PFSK-1 (cell line): ENCODE results near the gene PAFAH2.

Source experiments
- FOXP2 ChIP-seq: optimal IDR thresholded peaks from 2 replicates; pipeline ENCODE3; 2011; ENCODE audit warnings: borderline replicate concordance, control low read depth, inconsistent platforms; ENCODE audit not compliant: insufficient read depth; ENCODE audit errors: extremely low read length, extremely low read depth
- POLR2AphosphoS5 ChIP-seq: IDR thresholded peaks from 2 replicates; pipeline ENCODE4 v1.6.1; 2012; ENCODE audit warnings: low read depth, mild to moderate bottlenecking, control low read depth, low read length, moderate library complexity
- SIN3A ChIP-seq: IDR thresholded peaks from 2 replicates; pipeline ENCODE4 v1.6.1; 2012; ENCODE audit warnings: mild to moderate bottlenecking, low read length, moderate library complexity, borderline replicate concordance; ENCODE audit not compliant: insufficient read depth
- TAF1 ChIP-seq: IDR thresholded peaks from 2 replicates; pipeline ENCODE4 v1.6.1; 2012; ENCODE audit warnings: low read length, control low read depth, borderline replicate concordance; ENCODE audit not compliant: insufficient read depth
- TF ChIP-seq, protein P1 (sequence below), 2 experiments: IDR thresholded peaks; 2 replicates each; pipeline versions ENCODE4 v1.6.1 to v1.8.0; 2011 to 2012; ENCODE audit warnings: low read depth in 2 of 2, low read length in 2 of 2, control low read depth in 1 of 2, inconsistent platforms in 1 of 2, mild to moderate bottlenecking in 1 of 2, moderate library complexity in 1 of 2; ENCODE audit not compliant: insufficient read depth in 1 of 2

PAFAH2 gene

DNA sequence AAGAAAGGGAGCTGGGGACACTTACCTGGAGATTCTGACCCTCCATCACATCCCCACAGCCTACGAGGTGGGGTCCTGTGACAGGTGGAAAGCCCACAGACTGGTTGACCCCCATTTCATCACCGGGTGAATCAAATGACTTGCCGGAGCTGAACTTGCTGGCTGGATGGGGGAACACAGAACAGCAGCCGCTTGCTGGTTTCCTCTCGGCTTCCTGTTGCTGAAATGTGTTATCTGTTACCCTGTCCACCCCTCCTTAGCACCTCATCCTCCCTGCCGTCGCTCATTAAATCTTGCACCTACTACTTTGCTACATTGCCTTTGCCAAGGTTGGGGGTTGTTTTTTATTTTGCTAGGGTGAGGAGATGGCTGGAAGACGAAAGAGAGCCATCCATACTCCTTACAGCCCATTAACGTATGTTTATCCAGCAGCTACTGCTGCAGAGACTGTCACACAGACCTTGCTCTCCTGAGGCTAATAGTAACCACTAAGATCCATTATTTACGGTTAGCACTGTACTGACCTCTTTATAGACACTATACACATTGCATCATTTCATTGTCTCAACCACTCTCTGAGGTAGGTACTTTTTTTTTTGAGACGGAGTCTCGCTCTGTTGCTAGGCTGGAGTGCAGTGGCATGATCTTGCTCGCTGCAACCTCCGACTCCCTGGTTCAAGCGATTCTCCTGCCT, 7.0 kb downstream of the PAFAH2 start:
- TF ChIP-seq, protein P1, sequence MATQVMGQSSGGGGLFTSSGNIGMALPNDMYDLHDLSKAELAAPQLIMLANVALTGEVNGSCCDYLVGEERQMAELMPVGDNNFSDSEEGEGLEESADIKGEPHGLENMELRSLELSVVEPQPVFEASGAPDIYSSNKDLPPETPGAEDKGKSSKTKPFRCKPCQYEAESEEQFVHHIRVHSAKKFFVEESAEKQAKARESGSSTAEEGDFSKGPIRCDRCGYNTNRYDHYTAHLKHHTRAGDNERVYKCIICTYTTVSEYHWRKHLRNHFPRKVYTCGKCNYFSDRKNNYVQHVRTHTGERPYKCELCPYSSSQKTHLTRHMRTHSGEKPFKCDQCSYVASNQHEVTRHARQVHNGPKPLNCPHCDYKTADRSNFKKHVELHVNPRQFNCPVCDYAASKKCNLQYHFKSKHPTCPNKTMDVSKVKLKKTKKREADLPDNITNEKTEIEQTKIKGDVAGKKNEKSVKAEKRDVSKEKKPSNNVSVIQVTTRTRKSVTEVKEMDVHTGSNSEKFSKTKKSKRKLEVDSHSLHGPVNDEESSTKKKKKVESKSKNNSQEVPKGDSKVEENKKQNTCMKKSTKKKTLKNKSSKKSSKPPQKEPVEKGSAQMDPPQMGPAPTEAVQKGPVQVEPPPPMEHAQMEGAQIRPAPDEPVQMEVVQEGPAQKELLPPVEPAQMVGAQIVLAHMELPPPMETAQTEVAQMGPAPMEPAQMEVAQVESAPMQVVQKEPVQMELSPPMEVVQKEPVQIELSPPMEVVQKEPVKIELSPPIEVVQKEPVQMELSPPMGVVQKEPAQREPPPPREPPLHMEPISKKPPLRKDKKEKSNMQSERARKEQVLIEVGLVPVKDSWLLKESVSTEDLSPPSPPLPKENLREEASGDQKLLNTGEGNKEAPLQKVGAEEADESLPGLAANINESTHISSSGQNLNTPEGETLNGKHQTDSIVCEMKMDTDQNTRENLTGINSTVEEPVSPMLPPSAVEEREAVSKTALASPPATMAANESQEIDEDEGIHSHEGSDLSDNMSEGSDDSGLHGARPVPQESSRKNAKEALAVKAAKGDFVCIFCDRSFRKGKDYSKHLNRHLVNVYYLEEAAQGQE (IDR thresholded peaks at IDR 0.05; ENCODE audit: insufficient read depth in 1 of 2, low read depth in 2 of 2, low read length in 2 of 2) = no peak
- TF ChIP-seq TAF1 (no peak), SIN3A (no peak)

DNA sequence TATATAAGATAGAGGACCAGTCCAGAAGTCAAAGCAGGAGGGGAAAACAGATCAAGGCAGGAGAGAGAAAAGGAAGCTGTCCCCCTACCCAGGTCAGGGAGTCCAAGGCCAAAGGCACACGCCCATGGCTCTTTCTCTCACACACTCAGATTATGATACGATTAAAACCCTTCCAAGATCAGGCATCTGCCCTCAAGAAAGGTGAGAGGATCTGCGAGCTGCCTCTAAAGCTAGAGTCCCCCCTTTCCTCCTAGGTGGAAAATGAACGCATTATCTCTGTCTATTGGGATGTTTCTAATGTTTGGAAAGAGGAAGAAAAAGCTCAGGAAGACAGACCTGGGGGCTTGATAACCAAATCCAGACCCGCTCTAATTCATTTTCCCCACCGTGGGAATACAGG, 7.6 kb downstream of the PAFAH2 start:
- no peak for TF ChIP-seq POLR2AphosphoS5
- TF ChIP-seq, protein P1 (IDR thresholded peaks at IDR 0.05; ENCODE audit: insufficient read depth in 1 of 2, low read depth in 2 of 2, low read length in 2 of 2) = no peak
- TF ChIP-seq FOXP2 = no peak
- TF ChIP-seq SIN3A = no peak
- no peak for TF ChIP-seq TAF1

DNA sequence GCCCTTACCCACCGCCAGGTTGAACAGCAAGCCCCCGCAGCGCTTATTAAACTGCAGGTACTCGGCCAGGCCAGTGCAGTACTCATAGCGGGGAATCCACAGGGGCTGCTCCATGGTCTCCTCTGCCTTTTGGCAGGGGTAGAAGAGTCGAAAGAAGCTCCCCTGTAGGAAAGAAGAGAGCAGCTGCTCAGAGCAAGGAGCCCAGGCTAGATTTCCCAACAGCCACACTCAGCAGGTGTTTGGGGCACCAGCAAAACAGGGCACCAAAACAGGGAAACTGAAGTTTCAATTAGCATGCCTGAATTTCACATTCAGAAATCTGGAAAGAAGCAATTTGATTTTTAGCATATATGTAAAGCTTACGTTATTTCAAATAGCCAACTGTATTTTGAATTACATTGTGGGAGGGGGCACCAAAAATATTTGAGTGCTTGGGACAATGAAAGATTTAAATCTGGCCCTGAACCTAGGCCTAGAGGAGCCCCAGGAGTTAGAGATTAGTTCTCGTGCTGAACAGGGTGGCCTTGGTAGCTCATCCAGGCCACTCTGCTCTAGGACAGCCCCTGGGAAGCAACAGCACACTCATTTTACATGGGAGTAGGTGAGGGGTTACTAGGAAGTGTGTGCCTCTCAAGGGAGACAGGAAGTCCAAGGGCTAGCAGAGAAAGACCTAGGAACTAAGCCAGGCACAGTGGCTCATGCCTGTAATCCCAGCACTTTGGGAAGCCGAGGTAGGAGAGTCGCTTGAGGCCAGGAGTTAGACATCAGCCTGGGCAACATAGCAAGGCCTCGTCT, 8.2 kb downstream of the PAFAH2 start:
- TF ChIP-seq POLR2AphosphoS5 = no peak
- no peak for TF ChIP-seq TAF1
- TF ChIP-seq FOXP2 = no peak
- no peak for TF ChIP-seq SIN3A
- TF ChIP-seq, protein P1 (IDR thresholded peaks at IDR 0.05; ENCODE audit: insufficient read depth in 1 of 2, low read depth in 2 of 2, low read length in 2 of 2) = no peak

DNA sequence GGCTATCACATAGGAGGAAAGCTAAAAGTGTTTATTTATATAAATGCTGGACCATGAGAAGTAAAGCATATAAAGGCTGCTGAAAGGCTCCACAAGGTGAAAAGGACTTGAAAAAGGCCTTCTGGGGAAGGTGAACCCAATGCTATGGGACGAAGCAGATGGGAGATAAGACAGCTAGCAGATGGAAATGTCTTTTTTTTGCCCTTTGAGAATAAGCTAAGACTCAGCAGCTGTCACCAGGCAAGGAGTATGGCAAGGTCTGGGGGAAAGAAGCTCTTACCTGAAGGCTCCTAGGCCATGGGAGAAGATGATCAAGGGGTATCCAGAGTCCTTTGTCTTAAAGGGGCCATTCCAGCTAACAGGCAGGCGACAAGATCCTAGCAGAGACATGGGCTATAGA, 9.9 kb downstream of the PAFAH2 start:
- TF ChIP-seq TAF1 = no peak

DNA sequence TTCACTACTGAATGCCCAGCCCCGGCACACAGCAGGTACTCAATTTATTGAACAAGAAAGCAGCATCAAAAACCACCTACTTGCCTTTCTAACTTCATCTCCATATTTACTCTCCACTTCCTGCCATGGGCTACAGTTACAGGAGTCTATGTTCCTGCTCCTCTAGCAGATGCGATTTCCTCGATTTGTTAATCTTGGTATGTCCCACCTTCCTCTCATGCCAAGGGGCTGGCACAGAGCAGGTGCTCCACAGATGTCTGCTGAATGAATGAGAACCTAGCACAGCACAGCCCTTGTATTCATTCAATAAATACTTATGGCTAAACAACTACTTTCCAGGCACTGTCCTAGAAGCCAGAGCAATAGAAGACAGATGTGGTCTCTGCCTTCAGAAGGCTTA, 12.2 kb downstream of the PAFAH2 start:
- no peak for TF ChIP-seq SIN3A
- TF ChIP-seq, protein P1 (IDR thresholded peaks at IDR 0.05; ENCODE audit: insufficient read depth in 1 of 2, low read depth in 2 of 2, low read length in 2 of 2) = no peak
- no peak for TF ChIP-seq FOXP2
- TF ChIP-seq TAF1 = no peak
- TF ChIP-seq POLR2AphosphoS5 = no peak
